GM21526 (cell line): ENCODE data around the gene GABBR2.

Experiments used
- ATAC-seq: cut with Tn5 transposase; IDR thresholded peaks from one replicate; pipeline ENCODE4 v1.9.1; 2021; ENCODE audit warnings: moderate library complexity; ENCODE audit not compliant: unreplicated experiment, low FRiP score

GABBR2 gene

GRCh38 chr9:98724810-98725530 is 16.2 kb upstream of the GABBR2 start:
- no peak for ATAC-seq

DNA sequence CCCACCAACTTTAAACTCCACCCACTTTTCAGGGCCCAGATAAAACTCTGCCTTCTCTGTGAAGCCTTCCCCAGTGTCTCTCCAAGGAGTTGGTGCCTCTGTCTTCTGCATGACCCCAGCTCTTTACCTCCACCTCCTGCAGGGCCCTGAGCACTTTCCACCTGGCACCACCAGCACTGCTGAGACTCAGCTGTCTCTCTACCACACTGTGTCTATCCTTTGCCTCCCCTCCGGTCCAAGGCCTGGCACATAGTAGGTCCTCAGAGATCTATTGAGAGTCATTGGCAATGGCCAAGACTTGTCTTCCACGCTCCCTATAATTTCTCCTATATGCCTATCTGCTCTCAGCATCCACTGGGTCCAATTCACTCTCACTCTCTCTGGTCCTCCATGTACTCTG is 12.9 kb upstream of the GABBR2 start:
- no peak for ATAC-seq

DNA sequence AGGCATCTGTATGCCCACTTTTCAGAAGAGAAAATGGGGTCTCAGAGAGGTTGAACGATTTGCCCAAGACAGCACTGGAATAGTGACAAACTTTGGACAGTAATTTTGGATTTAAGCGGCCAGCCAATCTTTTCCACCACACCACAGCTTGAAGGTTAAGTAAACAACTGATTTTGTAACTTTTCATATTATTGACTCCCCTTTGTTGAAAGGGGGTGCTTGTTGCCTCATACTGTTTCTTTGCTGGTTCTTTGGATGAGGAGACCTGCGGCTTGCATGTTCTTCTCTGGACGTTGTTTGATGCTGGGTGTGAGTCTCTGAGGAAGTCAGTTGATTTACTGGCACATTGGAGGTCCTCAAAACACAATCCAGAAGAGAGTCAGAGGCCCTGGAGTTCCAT is 11.7 kb upstream of the GABBR2 start:
- ATAC-seq: no peak

DNA sequence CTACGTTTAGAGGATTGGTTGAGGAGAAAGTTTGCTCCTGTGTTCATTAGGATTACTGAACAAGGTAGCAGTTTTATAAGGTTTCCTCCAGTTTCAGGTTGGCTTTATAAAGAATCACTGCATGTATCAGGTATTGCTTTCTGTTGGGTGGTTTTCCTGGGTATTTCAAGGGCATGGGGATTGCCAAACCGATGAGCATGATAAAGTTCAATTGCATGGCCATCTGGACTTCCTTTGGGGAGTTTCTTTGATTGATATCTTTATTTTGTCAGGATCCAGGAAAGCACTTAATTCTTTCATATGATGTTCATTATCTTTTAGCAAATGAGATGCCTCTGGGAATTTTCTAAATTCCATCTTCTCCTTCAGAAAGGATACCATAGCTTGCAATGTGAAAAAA is 10.3 kb upstream of the GABBR2 start:
- no peak for ATAC-seq

GRCh38 chr9:98714833-98715232 is 6.1 kb upstream of the GABBR2 start:
- ATAC-seq: no peak

DNA sequence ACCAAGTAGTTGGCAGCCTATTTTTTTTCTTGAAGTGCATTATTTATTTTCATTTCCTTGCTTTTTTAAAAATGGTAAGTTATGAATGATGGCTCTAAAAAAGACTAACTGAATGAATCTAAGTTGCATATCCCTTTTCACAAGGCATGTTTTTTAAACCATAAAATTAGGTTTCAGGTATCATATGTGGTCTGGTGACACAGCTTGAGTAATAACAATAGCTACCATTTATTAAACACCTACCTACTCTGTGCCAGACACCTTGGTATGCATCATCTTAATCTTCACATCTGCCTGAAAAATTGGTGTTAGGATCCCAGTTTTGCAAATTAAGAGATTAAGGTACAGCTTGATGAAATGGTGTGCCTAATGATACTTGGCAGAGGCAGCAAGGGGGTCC is 4.3 kb upstream of the GABBR2 start:
- ATAC-seq: no peak

DNA sequence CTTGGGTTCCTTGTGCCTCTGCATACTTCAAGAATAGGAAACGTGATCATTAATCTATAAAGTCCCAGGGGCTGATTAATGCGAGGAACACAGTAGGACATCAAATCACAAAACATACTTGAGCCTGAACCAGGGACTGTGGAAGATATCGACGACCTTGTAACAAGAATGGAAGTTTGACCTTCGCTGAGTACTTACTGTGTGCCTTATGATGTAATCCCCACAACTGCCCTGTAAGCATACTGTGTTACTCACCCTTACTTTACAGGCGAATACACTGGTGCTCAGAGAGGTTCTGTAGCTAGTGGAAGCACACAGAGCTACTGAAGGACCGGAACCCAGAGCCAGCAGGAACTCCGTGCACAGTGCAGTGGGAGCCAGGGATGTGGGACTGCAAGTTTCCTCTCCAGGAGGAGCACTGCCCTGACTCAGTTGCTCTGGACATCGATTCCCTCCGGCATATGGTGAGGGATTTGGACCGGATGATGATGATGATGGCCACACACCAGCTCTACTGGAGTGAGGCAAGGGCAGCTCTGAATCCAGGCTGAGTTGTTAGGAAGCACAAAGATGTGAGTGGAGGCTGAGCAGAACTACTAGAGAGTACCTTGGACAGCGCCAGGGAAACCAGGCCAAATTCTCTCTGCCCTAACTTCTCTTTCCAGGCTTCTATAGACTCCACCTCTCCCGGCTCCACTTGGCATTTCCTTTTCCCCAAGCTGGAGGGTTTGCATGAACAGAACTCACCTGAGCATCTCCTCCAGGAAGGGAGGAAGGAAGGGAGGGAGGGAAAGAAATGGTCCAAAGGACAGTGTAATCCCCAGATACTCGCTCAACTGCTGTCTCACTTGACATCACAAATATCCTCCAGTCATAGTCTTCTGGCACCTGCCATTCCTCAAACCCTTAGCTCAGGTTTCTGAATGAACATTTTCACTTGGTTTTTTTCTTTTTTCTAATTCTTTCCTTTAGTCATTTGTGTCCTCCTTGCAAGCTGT is 1.5 kb upstream of the GABBR2 start:
- ATAC-seq: no peak

DNA sequence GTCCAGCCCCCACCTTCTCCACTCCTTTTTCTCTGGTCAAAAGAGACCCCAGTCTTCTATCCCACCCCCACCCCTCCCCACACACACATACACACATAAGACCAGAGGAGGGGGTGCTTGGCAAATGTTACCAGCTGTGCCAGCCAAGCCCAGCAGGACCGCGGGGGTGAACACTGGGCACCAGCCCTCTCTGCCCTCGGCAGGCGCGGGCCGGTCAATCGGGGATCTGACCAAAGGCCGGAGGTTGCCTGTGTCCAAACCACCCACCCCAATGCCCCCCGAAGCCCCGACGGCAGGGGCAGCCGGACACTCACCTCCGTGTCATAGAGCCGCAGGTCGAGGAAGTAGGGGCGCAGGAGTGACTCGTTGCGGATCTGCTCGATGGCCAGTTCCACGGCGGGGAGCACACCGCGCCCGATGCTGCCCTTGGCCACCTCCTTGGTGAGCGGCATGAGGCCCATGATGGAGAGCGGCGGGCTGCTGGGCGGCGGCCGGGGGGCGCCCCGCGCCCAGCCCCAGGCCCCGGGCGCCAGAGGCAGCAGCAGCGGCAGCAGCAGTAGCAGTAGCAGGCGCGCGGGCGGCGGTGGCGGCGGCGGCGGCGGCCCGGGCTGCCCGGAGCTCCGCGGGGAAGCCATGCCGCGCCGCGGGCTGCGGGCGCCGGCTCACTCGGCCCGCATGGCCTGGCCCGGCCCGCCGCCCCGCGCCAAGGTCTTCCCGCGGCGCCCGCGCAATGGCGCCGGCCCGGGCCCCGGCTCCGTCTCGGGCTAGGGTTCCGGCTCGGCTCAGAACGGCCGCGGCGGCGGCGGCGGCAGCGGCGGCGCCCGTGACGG is 417 bp downstream of the GABBR2 start:
- ATAC-seq: no peak

DNA sequence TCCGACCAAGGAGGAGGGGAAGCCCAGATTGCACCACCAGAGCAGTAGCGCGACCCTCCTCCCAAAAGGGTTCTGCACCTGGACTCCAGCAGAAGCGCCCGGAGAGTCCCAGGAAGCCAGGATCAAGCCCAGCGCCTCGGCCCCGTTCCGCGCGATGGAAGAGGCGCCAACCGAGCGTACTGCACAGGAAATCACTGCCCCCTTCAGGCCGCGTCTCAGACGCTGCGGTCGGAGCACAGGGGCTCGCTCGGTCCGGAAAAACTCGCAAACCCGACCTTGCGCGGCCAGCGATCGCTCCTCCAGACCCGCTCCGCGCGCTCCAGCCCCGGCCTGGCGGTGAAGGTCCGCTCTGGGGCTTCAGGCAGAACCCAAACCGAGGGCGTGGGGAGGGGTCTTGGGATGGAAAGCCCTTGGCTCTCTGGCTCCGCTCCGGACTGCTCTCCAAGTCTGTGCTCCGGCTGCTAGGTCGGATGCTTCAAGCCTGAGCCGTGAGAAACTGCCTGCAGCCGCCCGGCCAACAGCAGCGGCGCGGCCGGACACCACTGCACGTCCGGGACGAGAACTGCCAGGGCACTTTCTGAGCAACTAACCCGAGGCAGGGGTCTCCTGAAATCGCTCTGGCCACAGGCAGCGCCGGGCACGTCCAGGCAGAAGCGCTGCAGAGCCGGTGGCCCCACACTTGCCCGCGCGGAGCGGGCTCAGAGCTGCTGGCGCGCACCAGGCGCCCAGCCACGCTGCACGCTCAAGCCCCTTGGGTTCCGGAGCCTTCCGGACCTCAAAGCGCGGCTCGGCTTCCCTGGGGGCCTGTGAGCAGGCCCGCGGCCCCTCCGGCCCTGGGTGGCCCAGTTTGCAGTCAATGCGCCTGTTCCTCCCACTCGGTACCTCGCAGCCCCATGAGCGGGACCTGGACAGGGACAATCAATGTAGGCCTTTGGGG is 1.3 kb downstream of the GABBR2 start:
- ATAC-seq: no peak

DNA sequence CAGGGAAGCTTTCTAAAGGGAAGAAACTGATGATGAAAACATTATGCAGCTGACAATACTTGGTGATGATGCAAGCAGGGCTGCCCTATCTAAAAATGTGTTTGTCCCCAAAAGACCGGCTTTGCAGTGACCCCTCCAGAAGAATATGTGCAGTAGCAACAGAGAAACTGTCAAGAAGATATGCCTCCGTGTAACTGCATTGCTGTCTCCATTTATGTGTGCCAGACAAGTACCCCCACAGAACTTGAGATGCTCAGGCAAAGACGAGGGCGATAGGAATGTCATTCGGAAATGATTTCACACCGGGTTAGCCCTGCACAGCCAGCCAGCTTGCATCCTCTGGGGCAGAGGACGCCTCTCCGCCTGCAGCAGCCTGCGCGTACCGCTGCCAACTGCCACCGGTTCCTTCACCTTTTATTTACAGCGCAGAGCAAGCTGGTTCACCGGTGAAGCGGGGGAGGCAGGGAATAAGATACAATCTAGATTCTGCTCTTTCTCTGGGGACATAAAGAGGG is 2.0 kb downstream of the GABBR2 start:
- no peak for ATAC-seq

DNA sequence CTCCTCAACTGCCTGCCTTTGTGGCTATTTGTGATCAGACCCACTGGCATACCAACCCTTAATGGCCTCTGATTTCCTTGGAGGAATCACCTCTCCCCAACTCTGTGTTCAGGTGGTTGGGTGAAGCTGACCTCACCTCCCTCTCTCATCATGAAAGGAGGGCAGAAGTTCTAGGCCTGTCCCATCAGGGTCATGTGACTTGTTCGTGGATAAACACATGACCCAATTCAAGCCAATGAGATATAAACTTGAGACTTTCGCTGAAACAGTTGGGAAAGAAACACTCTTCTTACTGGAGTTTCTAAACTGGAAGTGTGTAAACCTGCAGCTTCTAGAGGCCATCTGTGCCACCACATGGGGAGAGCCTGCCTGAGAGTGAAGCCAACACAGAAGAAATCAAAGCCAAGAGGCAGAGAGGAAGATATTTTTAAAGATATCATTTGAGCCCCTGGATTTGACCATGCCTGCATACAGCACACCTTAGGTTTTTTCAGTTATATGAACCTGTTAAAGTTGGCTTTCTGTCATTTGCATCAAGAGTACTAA is 5.8 kb downstream of the GABBR2 start:
- ATAC-seq: no peak

DNA sequence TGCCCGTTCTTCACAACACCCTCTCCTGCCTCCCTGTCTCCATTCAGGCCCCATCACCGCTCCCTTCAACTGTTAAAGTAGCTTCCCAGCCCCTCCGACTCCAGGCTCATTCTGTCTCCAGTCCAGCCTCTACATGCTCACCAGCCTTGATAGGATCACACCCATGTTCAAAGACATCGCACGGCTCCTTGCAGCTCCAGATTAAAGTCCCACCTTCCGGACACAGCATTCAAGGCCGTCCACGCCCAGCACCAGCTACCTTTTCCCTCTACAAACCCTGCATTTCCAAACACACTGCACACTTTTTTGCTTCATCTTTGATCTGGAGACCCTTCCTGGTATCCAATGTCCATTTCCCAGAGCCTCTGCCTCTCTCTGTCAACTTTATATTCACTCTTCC is 6.4 kb downstream of the GABBR2 start:
- ATAC-seq: no peak

- no peak for ATAC-seq
Observed at GRCh38 chr9:98701576-98701975, 7.2 kb downstream of the GABBR2 start.

GRCh38 chr9:98700801-98701200 is 7.9 kb downstream of the GABBR2 start:
- no peak for ATAC-seq

DNA sequence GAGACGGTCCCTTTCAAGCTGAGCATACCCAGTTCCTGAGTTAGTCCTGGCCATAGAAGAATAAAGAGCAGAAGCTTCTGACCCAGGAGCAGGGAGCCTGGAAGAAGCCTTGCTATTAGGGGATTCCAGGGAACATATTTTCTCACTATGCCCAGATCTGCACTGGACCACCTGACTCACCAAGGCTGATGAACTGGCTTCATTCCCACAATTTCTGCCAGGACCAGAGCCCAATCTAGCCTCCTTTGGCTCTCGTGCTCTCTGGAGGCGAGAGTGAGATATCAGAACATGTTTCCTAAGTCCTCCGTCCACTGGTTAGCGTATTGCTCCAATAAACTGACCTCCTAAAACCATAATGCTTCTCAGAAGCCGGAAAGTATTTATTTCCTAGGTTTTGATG is 9.9 kb downstream of the GABBR2 start:
- ATAC-seq: no peak

DNA sequence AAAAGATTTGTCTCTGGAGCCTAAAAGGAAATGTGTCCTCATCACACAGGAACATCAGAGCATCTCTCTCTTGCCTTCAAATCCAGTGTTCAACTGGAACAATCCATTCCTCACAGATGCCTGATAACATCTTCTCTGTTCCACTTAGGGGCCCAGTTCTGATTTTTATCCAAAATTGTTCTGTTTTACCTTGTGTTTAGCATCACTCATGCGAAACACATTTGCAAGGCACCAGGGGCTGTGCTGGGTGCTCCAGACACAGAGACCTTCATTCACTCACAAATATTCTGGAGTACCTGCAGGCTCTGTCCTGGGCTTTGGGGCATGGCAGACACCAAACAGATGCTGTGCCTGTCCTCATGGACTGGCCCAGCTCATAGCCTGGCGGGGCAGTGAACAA is 13.8 kb downstream of the GABBR2 start:
- no peak for ATAC-seq

DNA sequence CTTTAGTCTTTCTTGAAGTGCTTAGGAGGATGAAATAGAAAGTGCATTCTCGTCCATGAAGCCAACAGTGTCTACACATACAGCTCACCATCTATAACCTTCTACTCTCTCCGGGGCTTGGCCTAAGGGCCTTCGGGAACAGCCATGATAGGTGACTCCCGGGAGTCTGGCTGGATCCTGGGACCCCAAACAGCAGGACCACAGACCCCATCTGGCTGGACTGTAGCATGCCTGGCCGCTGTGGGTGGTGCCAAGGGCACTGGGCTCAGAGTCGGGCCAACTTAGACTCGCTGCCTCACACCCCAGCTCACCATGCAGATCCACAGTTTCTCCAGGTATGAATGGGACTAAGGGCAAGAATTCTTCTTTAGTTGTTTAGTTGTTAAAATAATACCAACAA is 16.3 kb downstream of the GABBR2 start:
- no peak for ATAC-seq

DNA sequence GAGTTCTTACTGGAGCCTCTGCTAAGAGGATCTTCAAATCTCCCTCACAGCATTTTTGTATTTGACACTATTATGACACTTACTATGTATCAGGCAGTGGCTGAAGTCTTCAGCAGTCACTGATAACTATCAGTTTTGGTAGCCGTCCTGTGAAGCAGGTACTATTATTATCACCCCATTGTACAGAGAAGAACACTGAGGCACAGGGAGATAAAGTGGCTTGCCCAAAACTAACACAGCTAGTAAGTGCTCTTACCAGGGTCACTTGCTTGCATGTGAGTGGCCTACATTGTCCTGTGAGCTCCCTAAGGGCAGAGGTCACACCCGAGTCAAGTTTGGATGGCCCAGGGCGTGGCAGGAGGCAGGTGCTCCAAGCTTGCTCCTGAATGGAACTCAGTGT is 16.8 kb downstream of the GABBR2 start:
- ATAC-seq: no peak

DNA sequence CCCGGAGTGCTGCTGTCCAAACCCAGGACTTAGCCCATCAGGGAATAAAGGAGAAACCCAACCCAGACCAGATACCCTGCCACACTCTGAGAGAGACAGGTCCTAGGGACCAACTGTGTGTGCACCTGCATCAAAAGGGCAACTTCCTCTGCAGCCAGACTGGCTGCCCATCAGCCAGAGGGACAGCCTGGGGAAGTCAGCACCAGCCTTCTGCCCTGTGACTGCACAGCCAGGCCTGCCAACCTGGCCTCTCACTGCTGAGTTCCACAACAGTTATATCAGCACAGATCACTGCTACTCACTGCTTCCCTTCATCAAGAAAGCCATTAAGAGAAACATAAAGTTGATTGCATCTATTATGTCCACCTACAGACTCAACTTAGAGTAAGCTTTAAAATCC is 18.0 kb downstream of the GABBR2 start:
- ATAC-seq: no peak
